ENCODE data around the gene ZNF467.

GRCh38 chr7:149776848-149777407 lies 3.5 kb upstream of the ZNF467 start:
- TF ChIP-seq CTCF (IDR thresholded peaks at IDR 0.05) (no peak), POLR2AphosphoS5 (IDR thresholded peaks at IDR 0.05; ENCODE audit: low read depth, low read length) (no peak)

Data from Panc1 (cell line).